ENCODE results near the gene AKR1E2.

The AKR1E2 gene

GRCh38 chr10:4813496-4813895 is 12.5 kb upstream of the AKR1E2 start:
- DNase-seq (ENCODE audit: low read depth): no peak

- DNase-seq (ENCODE audit: low read depth): peak; percentile 26
Observed at GRCh38 chr10:4815646-4816180, 10.3 kb upstream of the AKR1E2 start.

GRCh38 chr10:4816966-4817365 is 9.0 kb upstream of the AKR1E2 start:
- DNase-seq (ENCODE audit: low read depth): no peak

- DNase-seq (ENCODE audit: low read depth): no peak
Observed at GRCh38 chr10:4819067-4819466, 6.9 kb upstream of the AKR1E2 start.

- DNase-seq (ENCODE audit: low read depth): no peak
Observed at GRCh38 chr10:4819707-4820106, 6.3 kb upstream of the AKR1E2 start.

GRCh38 chr10:4820804-4821401 is 5.1 kb upstream of the AKR1E2 start:
- no peak for DNase-seq (ENCODE audit: low read depth)

- no peak for DNase-seq (ENCODE audit: low read depth)
Observed at GRCh38 chr10:4822208-4822607, 3.8 kb upstream of the AKR1E2 start.

GRCh38 chr10:4824791-4825310 is 1.2 kb upstream of the AKR1E2 start:
- DNase-seq (ENCODE audit: low read depth): no peak

GRCh38 chr10:4825456-4825867 is 545 bp upstream of the AKR1E2 start:
- DNase-seq (ENCODE audit: low read depth): no peak

- DNase-seq (ENCODE audit: low read depth): no peak
Observed at GRCh38 chr10:4826792-4827324, 851 bp downstream of the AKR1E2 start.

GRCh38 chr10:4828005-4828404 is 2.0 kb downstream of the AKR1E2 start:
- DNase-seq (ENCODE audit: low read depth): no peak

GRCh38 chr10:4830551-4830950 is 4.5 kb downstream of the AKR1E2 start:
- DNase-seq (ENCODE audit: low read depth): no peak

- DNase-seq (ENCODE audit: low read depth): no peak
Observed at GRCh38 chr10:4831091-4831490, 5.1 kb downstream of the AKR1E2 start.

- no peak for DNase-seq (ENCODE audit: low read depth)
Observed at GRCh38 chr10:4833286-4833685, 7.3 kb downstream of the AKR1E2 start.

- no peak for DNase-seq (ENCODE audit: low read depth)
Observed at GRCh38 chr10:4834898-4835405, 8.9 kb downstream of the AKR1E2 start.

- no peak for DNase-seq (ENCODE audit: low read depth)
Observed at GRCh38 chr10:4835494-4835918, 9.5 kb downstream of the AKR1E2 start.

- DNase-seq (ENCODE audit: low read depth): no peak
Observed at GRCh38 chr10:4836416-4836969, 10.5 kb downstream of the AKR1E2 start.

- DNase-seq (ENCODE audit: low read depth): no peak
Observed at GRCh38 chr10:4837551-4837950, 11.5 kb downstream of the AKR1E2 start.

- no peak for DNase-seq (ENCODE audit: low read depth)
Observed at GRCh38 chr10:4838743-4839142, 12.7 kb downstream of the AKR1E2 start.

GRCh38 chr10:4839353-4839752 is 13.3 kb downstream of the AKR1E2 start:
- DNase-seq (ENCODE audit: low read depth): no peak

- DNase-seq (ENCODE audit: low read depth): no peak
Observed at GRCh38 chr10:4840151-4840550, 14.1 kb downstream of the AKR1E2 start.

GRCh38 chr10:4843525-4844180 is 17.6 kb downstream of the AKR1E2 start:
- no peak for DNase-seq (ENCODE audit: low read depth)

GRCh38 chr10:4844864-4845263 is 18.9 kb downstream of the AKR1E2 start:
- no peak for DNase-seq (ENCODE audit: low read depth)
